NCI-H187 treated with DMSO at 0.1 percent for 48 hours (cell line): Measurements from ENCODE around the gene SLC22A13.
"Not testable (repeated sequence)": the region's sequence is repeated elsewhere in the genome, so short reads cannot be mapped to it uniquely, and the experiment has no call there.

ENCODE experiments used
- DNase-seq: peaks from one replicate; lab custom pipeline; 2025; lab: John Stamatoyannopoulos, UW

The SLC22A13 gene

GRCh38 chr3:38266810-38267209 lies 1.2 kb downstream of the SLC22A13 start:
- no peak for DNase-seq

GRCh38 chr3:38267662-38268061 lies 2.0 kb downstream of the SLC22A13 start:
- DNase-seq, result no peak

- no peak for DNase-seq
These were observed 2.5 kb downstream of the SLC22A13 start for GRCh38 chr3:38268087-38268486.

- DNase-seq, result no peak
These were observed 2.9 kb downstream of the SLC22A13 start for GRCh38 chr3:38268522-38268921.

- DNase-seq, result no peak
These were observed 5.0 kb downstream of the SLC22A13 start for GRCh38 chr3:38270606-38271005.

GRCh38 chr3:38271553-38271952 lies 5.9 kb downstream of the SLC22A13 start:
- DNase-seq, result no peak

GRCh38 chr3:38274864-38275649 lies 9.4 kb downstream of the SLC22A13 start:
- DNase-seq, result no peak

GRCh38 chr3:38275658-38276057 lies 10.0 kb downstream of the SLC22A13 start:
- no peak for DNase-seq

GRCh38 chr3:38276081-38276916 lies 10.7 kb downstream of the SLC22A13 start:
- no peak for DNase-seq

- no peak for DNase-seq
These were observed 11.5 kb downstream of the SLC22A13 start for GRCh38 chr3:38276917-38277630.

GRCh38 chr3:38278841-38279240 lies 13.2 kb downstream of the SLC22A13 start:
- DNase-seq, result no peak

GRCh38 chr3:38281895-38282686 lies 16.5 kb downstream of the SLC22A13 start, which contains the start of gene SLC22A14:
Gene SLC22A14 (plus strand): TSS chr3:38282294. CDS start chr3:38306027, 23,733 bp downstream.
- no peak for DNase-seq

- DNase-seq, result no peak
These were observed 18.5 kb downstream of the SLC22A13 start for GRCh38 chr3:38283810-38284755.

GRCh38 chr3:38284756-38285150 lies 19.1 kb downstream of the SLC22A13 start:
- no peak for DNase-seq

GRCh38 chr3:38289286-38290217 lies 23.9 kb downstream of the SLC22A13 start:
- DNase-seq, result not testable (repeated sequence)

GRCh38 chr3:38297053-38297452 lies 31.4 kb downstream of the SLC22A13 start:
- not testable (repeated sequence) for DNase-seq

- DNase-seq, result no peak
These were observed 31.9 kb downstream of the SLC22A13 start for GRCh38 chr3:38297537-38297936.

- DNase-seq, result no peak
These were observed 32.5 kb downstream of the SLC22A13 start for GRCh38 chr3:38297947-38298711.
